HT-29 (cell line): ENCODE data around the gene TMC4. TPM values are rescaled to one million over a fixed set of nuclear protein-coding genes. Genes with fewer than 3 reads are reported as not detected.
"Not testable (repeated sequence)": the region's sequence is repeated elsewhere in the genome, so short reads cannot be mapped to it uniquely, and the experiment has no call there.

Experiments
- DNase-seq: peaks from one replicate; pipeline ENCODE4 v3.0.0-alpha.2; 2015; ENCODE audit warnings: low spot score
- total RNA-seq: library from RNA; depleted of rRNA; stranded (reverse); fragments of >200 nt; shearing (Covaris generic); gene quantifications from 2 replicates; pipeline ENCODE4 v1.2.3, GENCODE V29; 2014

Gene TMC4
- total RNA-seq, 1 experiment from 2014 or later = 45.3 TPM

DNA sequence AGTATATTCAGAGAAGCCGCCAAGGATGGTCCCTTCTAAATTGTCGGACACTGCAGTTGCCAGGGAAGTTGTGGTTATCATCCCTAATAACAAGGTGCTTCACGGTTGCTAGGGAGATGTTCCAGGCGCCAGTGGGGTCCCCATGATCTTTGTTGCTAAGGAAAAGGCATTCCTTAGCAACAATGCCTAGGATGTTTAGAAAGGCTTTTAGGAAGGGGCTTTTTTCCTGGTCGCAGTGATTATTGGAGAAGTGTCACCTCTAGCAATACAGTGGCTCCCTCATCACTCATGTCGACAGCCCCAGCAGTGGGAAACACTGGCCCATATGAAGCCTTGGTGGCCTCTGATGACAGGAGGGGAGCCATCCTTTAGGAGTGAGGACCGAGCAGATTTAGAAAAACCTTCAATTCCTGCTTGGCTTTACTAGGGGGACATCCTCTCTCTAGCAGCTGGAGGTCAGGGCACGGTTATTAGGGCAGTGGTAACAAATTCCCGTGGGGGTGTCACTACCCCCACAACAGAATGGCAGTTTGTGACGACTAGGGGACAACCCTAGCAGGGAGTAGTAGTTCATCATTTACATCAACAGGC lies 6.4 kb upstream of the TMC4 start:
- no peak for DNase-seq

- DNase-seq = peak; percentile 63
These were observed 5.8 kb upstream of the TMC4 start for GRCh38 chr19:54178581-54179261.

DNA sequence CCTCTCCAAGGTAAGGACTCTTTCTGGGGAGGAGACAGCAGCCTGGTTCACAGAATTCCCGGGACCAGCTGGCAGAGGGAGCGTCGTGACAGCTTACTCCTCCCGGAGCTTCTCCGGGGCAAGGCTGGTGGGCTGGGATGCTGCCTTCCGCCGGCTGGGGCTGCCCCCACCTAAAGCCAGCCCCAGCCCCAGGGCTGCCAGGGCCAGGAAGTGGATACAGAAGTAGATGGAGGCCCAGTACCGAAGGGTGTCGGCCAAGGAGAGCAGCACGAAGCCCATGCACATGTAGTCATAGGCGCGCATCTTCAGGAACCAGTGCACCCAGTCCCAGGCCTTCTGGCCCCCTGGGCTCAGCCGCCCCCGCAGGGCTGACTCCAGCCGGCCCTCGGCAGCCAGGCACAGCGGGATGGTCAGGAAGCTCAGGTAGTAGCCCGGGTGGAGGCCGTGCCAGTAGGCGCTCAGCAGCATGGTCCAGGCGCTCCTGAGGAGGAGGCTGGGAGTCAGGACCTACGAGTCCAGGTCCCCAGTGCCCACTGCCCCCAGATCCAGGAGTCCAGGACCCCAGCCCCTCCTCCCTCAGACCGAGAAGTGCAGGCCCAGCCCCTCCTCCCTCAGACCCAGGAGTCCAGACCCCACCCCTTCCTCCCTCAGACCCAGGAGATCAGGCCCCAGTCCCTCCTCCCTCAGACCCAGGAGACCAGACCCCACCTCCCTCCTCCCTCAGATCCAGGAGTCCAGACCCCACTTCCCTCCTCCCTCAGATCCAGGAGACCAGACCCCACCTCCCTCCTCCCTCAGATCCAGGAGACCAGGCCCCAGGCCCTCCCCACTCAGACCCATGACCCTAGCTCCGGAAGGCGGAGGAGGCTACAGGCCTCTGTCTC lies 1.2 kb upstream of the TMC4 start:
- no peak for DNase-seq

DNA sequence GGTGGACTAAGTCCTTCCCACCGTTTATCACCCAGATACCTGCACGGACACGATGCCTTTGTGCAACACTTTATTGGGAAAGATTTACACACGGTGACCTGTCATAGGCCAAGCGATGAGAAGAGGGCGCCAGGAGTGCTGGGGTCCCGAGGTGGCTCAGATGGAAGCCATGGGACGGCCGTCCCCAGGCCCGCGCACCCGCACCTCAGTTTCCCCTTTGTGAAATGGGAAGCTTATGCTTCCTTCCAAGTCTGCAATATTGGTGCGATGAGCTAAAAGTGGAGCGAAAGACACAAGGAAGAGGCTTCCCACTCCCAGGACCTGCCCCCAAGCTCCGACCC lies 369 bp upstream of the TMC4 start:
- no peak for DNase-seq

- DNase-seq = not testable (repeated sequence)
These were observed 1.1 kb downstream of the TMC4 start for GRCh38 chr19:54171736-54172431.

GRCh38 chr19:54169149-54169740 lies 3.7 kb downstream of the TMC4 start:
- no peak for DNase-seq

DNA sequence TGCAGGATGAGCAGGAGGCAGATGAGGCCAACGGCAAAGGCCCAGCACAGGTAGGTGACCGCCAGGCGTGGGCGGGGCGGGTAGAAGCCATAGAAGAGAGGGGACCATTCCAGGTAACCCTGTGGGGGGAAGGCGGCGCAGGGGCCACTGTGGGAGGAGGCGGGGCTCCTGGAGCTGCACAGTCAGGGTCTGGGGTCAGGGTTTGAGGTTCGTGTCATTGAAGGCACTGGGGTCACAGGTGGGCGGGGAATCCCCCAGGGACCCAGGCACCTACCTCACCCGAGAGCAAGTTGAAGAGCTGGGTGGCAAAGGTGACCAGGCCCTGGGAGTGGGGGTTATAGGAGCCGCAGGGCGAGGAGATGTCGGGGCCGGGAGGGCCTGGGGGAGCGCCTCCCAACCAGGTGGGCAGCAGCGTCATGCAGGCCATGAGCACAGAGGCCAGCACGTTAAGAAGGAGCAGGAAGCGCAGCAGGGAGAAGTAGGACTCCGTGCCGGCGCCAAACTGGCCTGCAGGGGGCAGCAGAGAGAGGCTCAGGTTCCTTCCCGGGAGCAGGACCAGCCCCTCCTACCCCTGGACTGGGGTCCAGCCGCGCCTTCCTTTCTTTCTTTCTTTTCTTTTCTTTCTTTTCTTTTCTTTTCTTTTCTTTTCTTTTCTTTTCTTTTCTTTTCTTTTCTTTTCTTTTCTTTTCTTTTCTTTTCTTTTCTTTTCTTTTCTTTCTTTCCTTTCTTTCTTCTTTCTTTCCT lies 4.6 kb downstream of the TMC4 start:
- DNase-seq = peak; percentile 98

- DNase-seq = no peak
These were observed 7.7 kb downstream of the TMC4 start for GRCh38 chr19:54165222-54165621.

- DNase-seq = peak; percentile 95
These were observed 8.4 kb downstream of the TMC4 start for GRCh38 chr19:54164369-54165068.

- no peak for DNase-seq
These were observed 10.1 kb downstream of the TMC4 start for GRCh38 chr19:54162884-54163283.

DNA sequence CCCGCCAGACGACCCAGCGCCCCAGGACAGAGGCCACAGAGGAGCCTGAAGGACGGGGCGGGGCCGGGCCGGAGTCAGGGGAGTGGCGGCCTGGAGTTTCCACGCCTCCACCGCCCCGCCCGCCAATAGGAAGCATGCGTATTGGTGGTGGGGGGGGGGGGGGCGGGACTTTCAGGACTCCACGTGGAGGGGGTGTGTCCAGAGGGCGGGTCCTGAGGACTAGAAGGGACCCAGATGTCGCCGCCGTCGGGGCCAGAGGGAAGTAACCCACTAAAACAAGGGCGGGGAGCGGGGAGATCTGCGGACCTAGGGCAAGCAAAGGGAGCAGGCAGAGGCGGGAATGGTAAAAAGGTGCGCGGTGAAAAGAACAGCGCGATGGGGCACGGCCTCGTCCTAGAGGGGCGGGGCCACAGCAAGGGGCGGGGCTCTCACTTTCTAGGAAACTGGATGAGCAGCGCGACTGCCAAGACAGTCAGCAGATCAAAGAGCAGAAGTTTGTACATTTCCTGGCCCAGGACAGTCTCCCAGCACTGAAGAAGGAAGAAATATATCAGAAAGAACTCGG lies 10.6 kb downstream of the TMC4 start:
- peak; percentile 95 for DNase-seq

- DNase-seq = no peak
These were observed 12.1 kb downstream of the TMC4 start for GRCh38 chr19:54160854-54161253.

- peak; percentile 71 for DNase-seq
These were observed 12.7 kb downstream of the TMC4 start for GRCh38 chr19:54160182-54160811.

- DNase-seq = peak; percentile 100
These were observed 13.4 kb downstream of the TMC4 start, which contains the start of gene LENG1 for GRCh38 chr19:54159352-54160181. Gene LENG1 (minus strand): TSS chr19:54159721. CDS start chr19:54159695, 26 bp downstream.

GRCh38 chr19:54158812-54159351 lies 14.1 kb downstream of the TMC4 start:
- DNase-seq = no peak

- DNase-seq = no peak
These were observed 16.0 kb downstream of the TMC4 start for GRCh38 chr19:54156953-54157352.

DNA sequence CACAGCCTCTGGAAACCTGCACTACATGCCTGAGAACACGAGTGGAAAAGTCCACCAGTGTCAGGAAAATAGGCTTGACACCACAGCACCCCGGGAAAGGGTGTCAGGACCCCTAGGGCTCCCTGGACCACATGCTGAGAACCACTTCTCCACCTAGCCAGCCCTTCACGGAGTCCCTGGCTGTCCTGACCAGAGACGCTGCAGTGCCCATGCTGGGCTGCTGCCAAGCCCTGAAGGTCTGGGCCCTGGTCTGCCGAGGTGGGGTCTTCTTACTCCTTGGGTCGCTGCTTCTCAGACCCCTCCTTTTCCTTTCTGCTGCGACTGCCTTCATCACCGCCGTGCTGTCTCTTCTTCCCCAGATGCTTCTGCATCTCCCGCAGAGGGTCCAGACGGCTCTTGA lies 16.5 kb downstream of the TMC4 start:
- peak; percentile 1 for DNase-seq

GRCh38 chr19:54155694-54156093 lies 17.3 kb downstream of the TMC4 start:
- DNase-seq = no peak
